ENCODE data around the gene HIC1. TPM values are rescaled to one million over a fixed set of nuclear protein-coding genes. Genes with fewer than 3 reads are reported as not detected.

The HIC1 gene
- total RNA-seq, 4 donors from 2014 or later = 32.8 to 56.2 (median 41.6) TPM

- Histone ChIP-seq H3K27ac (peak overlapping the region in 1 of 4 donors; percentile 92), H3K27me3 (no peaks in the 10 kb centered on the region), H3K4me1 (peaks cover 0 to 43% (median 13%) of the 10 kb centered on the region in 3 donors), H3K9me3 (no peaks in the 10 kb centered on the region), H3K36me3 (peaks cover 0 to 42% of the 10 kb centered on the region in 2 donors), H3K4me3 (no peak overlapping the region)
- 39 to 47% methylated on average over 2 to 3 of the region's 6 CpGs for WGBS, 2 donors (ENCODE audit: low coverage in 1 of 2)
- no peak for TF ChIP-seq POLR2A (IDR thresholded peaks at IDR 0.05)
- ATAC-seq = no peak
Observed at GRCh38 chr17:2043785-2044184, 11.1 kb upstream of the HIC1 start.

GRCh38 chr17:2044263-2044894, 10.5 kb upstream of the HIC1 start:
- 33 to 86% methylated on average over 1 of the region's 5 CpGs for WGBS, 2 donors (ENCODE audit: low coverage in 1 of 2)
- ATAC-seq = no peak
- no peaks in the 10 kb centered on the region for H3K27me3 ChIP-seq
- no peaks in the 10 kb centered on the region for H3K9me3 ChIP-seq
- TF ChIP-seq EP300 (IDR thresholded peaks at IDR 0.05) = no peak
- no peak for TF ChIP-seq POLR2AphosphoS5 (IDR thresholded peaks at IDR 0.05)
- TF ChIP-seq CTCF (IDR thresholded peaks at IDR 0.05) = no peak
- no peak for TF ChIP-seq POLR2A (IDR thresholded peaks at IDR 0.05)
- peaks cover 0 to 36% of the 10 kb centered on the region in 2 donors for H3K36me3 ChIP-seq
- no peak overlapping the region for H3K4me3 ChIP-seq
- peaks cover 0 to 49% (median 18%) of the 10 kb centered on the region in 3 donors for H3K4me1 ChIP-seq
- peak overlapping the region in 2 of 4 donors; percentile 6 to 31 for H3K27ac ChIP-seq

GRCh38 chr17:2047590-2047989, 7.3 kb upstream of the HIC1 start:
- ATAC-seq = no peak
- 96% methylated on average over 3 of the region's 6 CpGs; no CpG with 5 or more reads in 1 of the 2 donors for WGBS, 2 donors (ENCODE audit: low coverage in 1 of 2)

GRCh38 chr17:2048805-2049204, 6.1 kb upstream of the HIC1 start:
- WGBS, 2 donors (ENCODE audit: low coverage in 1 of 2) = 10 to 15% methylated on average over 9 of the region's 9 CpGs
- Histone ChIP-seq H3K4me3 (peak overlapping the region in 1 of 2 donors; percentile 75), H3K9me3 (no peaks in the 10 kb centered on the region), H3K27me3 (peaks cover 26% of the 10 kb centered on the region), H3K4me1 (peaks cover 0 to 53% (median 16%) of the 10 kb centered on the region in 3 donors), H3K36me3 (peaks cover 0 to 10% of the 10 kb centered on the region in 2 donors), H3K27ac (peak overlapping the region in 1 of 4 donors; percentile 77)
- no peak for ATAC-seq
- TF ChIP-seq CTCF (IDR thresholded peaks at IDR 0.05) = no peak
- no peak for TF ChIP-seq POLR2AphosphoS5 (IDR thresholded peaks at IDR 0.05)
- no peak for TF ChIP-seq EP300 (IDR thresholded peaks at IDR 0.05)
- TF ChIP-seq POLR2A (IDR thresholded peaks at IDR 0.05) = no peak

More at GRCh38 chr17:2047590-2047989, 7.3 kb upstream of the HIC1 start:
- TF ChIP-seq EP300 (IDR thresholded peaks at IDR 0.05) = no peak
- no peak for TF ChIP-seq POLR2AphosphoS5 (IDR thresholded peaks at IDR 0.05)
- TF ChIP-seq POLR2A (IDR thresholded peaks at IDR 0.05) = no peak
- TF ChIP-seq CTCF (IDR thresholded peaks at IDR 0.05) = no peak
- no peaks in the 10 kb centered on the region for H3K9me3 ChIP-seq
- H3K4me3 ChIP-seq = no peak overlapping the region
- H3K36me3 ChIP-seq = peaks cover 0 to 21% of the 10 kb centered on the region in 2 donors
- no peak overlapping the region for H3K27ac ChIP-seq
- peaks cover 21% of the 10 kb centered on the region for H3K27me3 ChIP-seq
- peaks cover 0 to 56% (median 21%) of the 10 kb centered on the region in 3 donors for H3K4me1 ChIP-seq

- 7 to 67% methylated on average over 1 to 5 of the region's 104 CpGs for WGBS, 2 donors (ENCODE audit: low coverage in 1 of 2)
- H3K4me1 ChIP-seq = peaks cover 0 to 53% (median 16%) of the 10 kb centered on the region in 3 donors
- peak overlapping the region in 3 of 4 donors; percentile 65 to 77 (median 67) for H3K27ac ChIP-seq
- ATAC-seq = peak; percentile 70
- TF ChIP-seq CTCF (IDR thresholded peaks at IDR 0.05) (no peak), EP300 (IDR thresholded peaks at IDR 0.05) (no peak), POLR2A (IDR thresholded peaks at IDR 0.05) (no peak), POLR2AphosphoS5 (IDR thresholded peaks at IDR 0.05) (no peak)
- H3K4me3 ChIP-seq = peak overlapping the region; percentile 52 to 75
- no peaks in the 10 kb centered on the region for H3K9me3 ChIP-seq
- peaks cover 34% of the 10 kb centered on the region for H3K27me3 ChIP-seq
- H3K36me3 ChIP-seq = peaks cover 0 to 2% of the 10 kb centered on the region in 2 donors
Observed at GRCh38 chr17:2049333-2050299, 5.3 kb upstream of the HIC1 start.

Measured in gastroesophageal sphincter (tissue), 4 donors.